Adrenal gland (tissue), 12 donors: Measurements from ENCODE around the gene TMEM121. TPM values are rescaled to one million over a fixed set of nuclear protein-coding genes. Genes with fewer than 3 reads are reported as not detected.
A peak's percentile ranks its signal among the peaks of the same experiment; 100 is the strongest.
"Not testable (repeated sequence)": the region's sequence is repeated elsewhere in the genome, so short reads cannot be mapped to it uniquely, and the experiment has no call there.

Source experiments
- DNase-seq, 7 donors: peaks; one replicate each; pipeline ENCODE4 v3.0.0-alpha.2; 2019 to 2020
- H3K27ac ChIP-seq, 5 donors: fragments of 200-600 bp; sonication (generic) in 4 of 5; 1 replicate in 3 of 5; 2 replicates in 2 of 5; pipeline versions ENCODE4 v1.5.1 to v1.8.0; 2016 to 2020; ENCODE audit warnings: mild to moderate bottlenecking in 1 of 5
- H3K27me3 ChIP-seq: fragments of 200-600 bp; 2 replicates; pipeline ENCODE4 v1.8.0; 2021
- H3K36me3 ChIP-seq, 2 donors: fragments of 200-600 bp; replicated peaks in 1 of 2; 1 replicate in 1 of 2; 2 replicates in 1 of 2; pipeline versions ENCODE4 v1.5.1 to v1.8.0; 2018 to 2022
- H3K4me1 ChIP-seq, 2 donors: fragments of 200-600 bp; replicated peaks in 1 of 2; 1 replicate in 1 of 2; 2 replicates in 1 of 2; pipeline versions ENCODE4 v1.5.1 to v1.8.0; 2018 to 2021
- H3K4me3 ChIP-seq, 4 donors: fragments of 200-600 bp; sonication (generic) in 3 of 4; one replicate each; pipeline ENCODE4 v1.5.1; 2016 to 2018
- H3K9me3 ChIP-seq, 3 donors: fragments of 200-600 bp; sonication (generic) in 1 of 3; replicated peaks in 1 of 3; 1 replicate in 2 of 3; 2 replicates in 1 of 3; pipeline versions ENCODE4 v1.5.1 to v1.8.0; 2016 to 2021
- CTCF ChIP-seq, 6 experiments: fragments of 450-650 bp in 4 of 6; fragments of 200-600 bp in 2 of 6; sonication (generic) in 1 of 6; IDR thresholded peaks; 1 replicate in 5 of 6; 2 replicates in 1 of 6; pipeline versions ENCODE4 v1.5.1 to v1.8.0; 2016 to 2021; ENCODE audit warnings: antibody characterized with exemption in 6 of 6, mild to moderate bottlenecking in 2 of 6, moderate library complexity in 1 of 6
- POLR2A ChIP-seq, 2 donors: fragments of 450-650 bp; IDR thresholded peaks; one replicate each; pipeline ENCODE4 v1.6.1; 2017; ENCODE audit warnings: antibody characterized with exemption in 2 of 2, mild to moderate bottlenecking in 2 of 2, moderate library complexity in 1 of 2
- WGBS, 4 donors: extraction: QIAGEN DNeasy Blood & Tissue Kit in 2 of 4; methylation state at CpG; one replicate each; pipeline versions ENCODE4 v1.1.5 to v1.1.7; 2013 to 2017; 5-methylcytosine and 5-hydroxymethylcytosine counted together
- intact Hi-C, 2 donors: fragments of 100-400 bp; cut with DNase I; formaldehyde crosslinking; loops; one replicate each; pipeline versions ENCODE4 v1.14.1 to v1.15.0; 2022 to 2023
- polyA plus RNA-seq, 3 donors: library from polyadenylated mRNA; stranded (reverse); fragments of 200-250 nt in 2 of 3; fragments of 350-450 nt in 1 of 3; fragmentation: Illumina TruSeq in 1 of 3; extraction: RNeasy Lipid Tissue Mini Kit (QIAGEN cat#74804) in 1 of 3; gene quantifications; one replicate each; pipeline ENCODE4 v1.2.3, GENCODE V29; 2013 to 2014
- total RNA-seq, 9 donors: library from RNA; depleted of rRNA in 4 of 9; stranded (reverse); fragments of >200 nt in 4 of 9; fragments of 120-200 nt in 1 of 9; fragmentation: NEBNext Ultra II Directional in 1 of 9; extraction: Animal tissue kit (Norgen Biotek cat#: 25700) in 1 of 9; gene quantifications; one replicate each; pipeline versions ENCODE4 v1.1.0 to v1.2.4, GENCODE V29; 2013 to 2023
- donor health status: healthy with polysubstance abuse.
- donor health status: Bipolar disorder and iron deficiency.
- donor health status: DM: yes; HTN: yes; CAD: no.
- donor health status: DM: no; HTN: no; CAD: no.
- donor health status: DM: no; HTN: no; CAD: no.
- donor health status: DM: yes; HTN: yes; CAD: no.

The TMEM121 gene
- total and polyA plus RNA-seq, 12 donors, result 0.78 to 12.1 (median 1.7) TPM; not detected in 1

GRCh38 chr14:105558449-105559154 is 32.2 kb downstream of the TMEM121 start:
- H3K9me3 ChIP-seq, intact Hi-C loops, H3K4me1 ChIP-seq, H3K4me3 ChIP-seq, H3K27me3 ChIP-seq, DNase-seq, H3K36me3 ChIP-seq, H3K27ac ChIP-seq: not testable (repeated sequence)
- peak in 2 of 6 experiments; percentile 22 to 24 for TF ChIP-seq CTCF (IDR thresholded peaks at IDR 0.05)
- WGBS, 4 donors, result 73 to 85% (median 75%) methylated on average over 10 to 17 of the region's 28 CpGs

- not testable (repeated sequence) for H3K36me3 ChIP-seq, H3K27me3 ChIP-seq, H3K4me3 ChIP-seq, H3K9me3 ChIP-seq, H3K27ac ChIP-seq, DNase-seq, H3K4me1 ChIP-seq
- intact Hi-C loops, result loop anchor here in 1 of 2 donors (10.0 kb wide), 1 partner anchor 125 kb away; no protein-coding TSS in a partner anchor
- WGBS, 4 donors, result 27 to 64% (median 39%) methylated on average over 3 to 17 of the region's 49 CpGs; no CpG with 5 or more reads in 1 of the 4 donors
Observed at GRCh38 chr14:105559384-105560047, 33.1 kb downstream of the TMEM121 start.

- 29 to 49% (median 39%) methylated on average over 5 to 6 of the region's 27 CpGs; no CpG with 5 or more reads in 1 of the 4 donors for WGBS, 4 donors
- not testable (repeated sequence) for H3K27me3 ChIP-seq, H3K27ac ChIP-seq, DNase-seq, H3K4me3 ChIP-seq, H3K36me3 ChIP-seq, H3K9me3 ChIP-seq, H3K4me1 ChIP-seq
- intact Hi-C loops, result loop anchor here in 1 of 2 donors (10.0 kb wide), 1 partner anchor 125 kb away; no protein-coding TSS in a partner anchor
Observed at GRCh38 chr14:105560048-105560669, 33.8 kb downstream of the TMEM121 start.

GRCh38 chr14:105561345-105561744 is 35.0 kb downstream of the TMEM121 start:
- intact Hi-C loops, result loop anchor here in 1 of 2 donors (10.0 kb wide), 1 partner anchor 123 kb away; no protein-coding TSS in a partner anchor
- DNase-seq, H3K36me3 ChIP-seq, H3K9me3 ChIP-seq, H3K4me1 ChIP-seq, H3K4me3 ChIP-seq, H3K27ac ChIP-seq, H3K27me3 ChIP-seq: not testable (repeated sequence)
- 70 to 82% (median 74%) methylated on average over 6 to 8 of the region's 14 CpGs for WGBS, 4 donors

GRCh38 chr14:105562713-105563346 is 36.4 kb downstream of the TMEM121 start:
- Histone ChIP-seq H3K27me3 (no peaks in the 10 kb centered on the region), H3K36me3 (no peaks in the 10 kb centered on the region), H3K9me3 (no peaks in the 10 kb centered on the region), H3K4me3 (no peak overlapping the region), H3K4me1 (no peaks in the 10 kb centered on the region), H3K27ac (no peak overlapping the region)
- TF ChIP-seq POLR2A (IDR thresholded peaks at IDR 0.05) (no peak), CTCF (IDR thresholded peaks at IDR 0.05) (no peak)
- DNase-seq, result no peak
- intact Hi-C loops, result loop anchor here in 1 of 2 donors (10.0 kb wide), 1 partner anchor 122 kb away; no protein-coding TSS in a partner anchor
- WGBS, 4 donors, result 89 to 95% (median 91%) methylated on average over 4 of the region's 4 CpGs
